Measurements from ENCODE around the gene UNC13A.
A peak's percentile ranks its signal among the peaks of the same experiment; 100 is the strongest.

Gene UNC13A

GRCh38 chr19:17706750-17707181, 18.6 kb upstream of the UNC13A start:
- DNase-seq (ENCODE audit: low read depth) = no peak

DNA sequence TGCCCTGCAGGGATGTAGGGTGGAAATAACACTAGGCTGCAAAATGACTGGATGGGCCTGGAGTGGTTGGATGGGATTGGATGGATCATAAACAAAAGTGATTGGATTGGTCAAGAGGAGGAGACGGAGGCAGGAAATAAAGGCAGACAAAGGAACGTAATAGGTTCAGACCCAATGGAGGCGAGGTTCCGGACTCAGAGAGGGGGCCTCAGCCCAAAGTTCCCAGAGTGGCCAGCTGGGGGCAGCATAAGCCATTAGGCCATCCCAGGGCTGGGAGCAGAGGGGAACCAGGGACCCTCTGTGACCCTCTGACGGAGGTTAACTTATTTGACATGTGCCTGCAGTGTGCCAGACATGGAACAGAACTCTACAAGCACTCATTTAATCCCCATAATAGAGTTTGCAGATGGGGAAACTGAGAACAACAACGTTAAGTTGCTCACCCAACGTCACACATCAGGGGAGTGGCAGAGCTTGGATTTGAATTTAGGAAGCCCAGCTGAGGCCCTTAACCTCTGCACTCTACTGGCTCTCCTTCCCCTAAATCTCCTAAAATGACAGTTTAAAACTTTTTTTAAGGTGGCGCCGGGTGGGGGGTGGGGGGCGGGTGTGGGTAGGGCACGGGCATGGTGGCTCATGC, 15.8 kb upstream of the UNC13A start:
- DNase-seq (ENCODE audit: low read depth) = peak; percentile 68

DNA sequence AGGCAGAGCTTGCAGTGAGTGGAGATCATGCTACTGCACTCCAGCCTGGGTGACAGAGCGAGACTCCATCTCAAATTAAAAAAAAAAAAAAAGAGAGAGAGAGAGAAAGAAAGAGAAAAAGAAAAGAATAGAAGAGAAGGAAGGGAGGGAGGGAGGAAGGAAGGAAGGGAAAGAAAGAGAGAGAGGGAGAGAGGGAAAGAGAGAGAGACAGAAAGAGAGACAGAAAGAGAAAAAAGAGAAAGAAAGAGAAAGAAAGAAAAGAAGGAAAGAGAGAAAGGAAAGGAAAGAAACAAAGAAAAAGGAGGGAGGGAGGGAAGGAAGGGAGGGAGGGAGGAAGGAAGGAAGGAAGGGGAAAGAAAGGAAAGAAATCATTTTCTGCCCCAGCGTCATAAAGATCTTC, 7.0 kb upstream of the UNC13A start:
- DNase-seq (ENCODE audit: low read depth) = no peak

- DNase-seq (ENCODE audit: low read depth) = no peak
Measured at GRCh38 chr19:17692566-17692965, 4.4 kb upstream of the UNC13A start.

DNA sequence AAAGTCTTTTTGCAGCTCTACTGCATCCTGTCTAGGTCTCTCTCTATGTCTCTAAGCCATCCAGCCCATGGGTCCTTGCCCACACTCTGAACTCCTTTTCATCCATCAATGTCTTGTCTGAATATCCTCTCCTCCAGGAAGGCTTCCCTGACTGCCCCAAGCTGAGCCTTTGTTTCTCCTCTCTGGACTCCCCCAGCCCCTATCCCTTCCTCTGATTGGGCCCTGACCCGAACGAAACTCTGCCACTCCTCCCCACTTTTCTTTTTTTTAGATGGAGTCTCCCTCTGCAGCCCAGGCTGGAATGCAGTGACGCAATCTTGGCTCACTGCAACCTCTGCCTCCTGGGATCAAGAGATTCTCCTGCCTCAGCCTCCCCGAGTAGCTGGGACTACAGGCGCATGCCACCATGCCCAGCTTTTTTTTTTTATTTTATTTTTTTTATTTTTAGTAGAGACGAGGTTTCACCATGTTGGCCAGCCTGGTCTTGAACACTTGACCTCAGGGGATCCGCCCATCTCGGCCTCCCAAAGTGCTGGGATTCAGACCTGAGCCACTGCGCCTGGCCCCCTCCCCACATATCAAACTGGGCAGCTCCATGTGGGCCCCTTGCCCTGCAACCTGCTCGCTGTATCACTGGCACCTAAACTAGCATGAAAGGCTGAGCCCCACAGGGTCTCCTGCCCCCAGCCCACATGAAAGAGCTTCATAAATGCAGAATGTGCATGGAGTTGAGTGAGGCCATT, 870 bp upstream of the UNC13A start:
- DNase-seq (ENCODE audit: low read depth) = no peak

DNA sequence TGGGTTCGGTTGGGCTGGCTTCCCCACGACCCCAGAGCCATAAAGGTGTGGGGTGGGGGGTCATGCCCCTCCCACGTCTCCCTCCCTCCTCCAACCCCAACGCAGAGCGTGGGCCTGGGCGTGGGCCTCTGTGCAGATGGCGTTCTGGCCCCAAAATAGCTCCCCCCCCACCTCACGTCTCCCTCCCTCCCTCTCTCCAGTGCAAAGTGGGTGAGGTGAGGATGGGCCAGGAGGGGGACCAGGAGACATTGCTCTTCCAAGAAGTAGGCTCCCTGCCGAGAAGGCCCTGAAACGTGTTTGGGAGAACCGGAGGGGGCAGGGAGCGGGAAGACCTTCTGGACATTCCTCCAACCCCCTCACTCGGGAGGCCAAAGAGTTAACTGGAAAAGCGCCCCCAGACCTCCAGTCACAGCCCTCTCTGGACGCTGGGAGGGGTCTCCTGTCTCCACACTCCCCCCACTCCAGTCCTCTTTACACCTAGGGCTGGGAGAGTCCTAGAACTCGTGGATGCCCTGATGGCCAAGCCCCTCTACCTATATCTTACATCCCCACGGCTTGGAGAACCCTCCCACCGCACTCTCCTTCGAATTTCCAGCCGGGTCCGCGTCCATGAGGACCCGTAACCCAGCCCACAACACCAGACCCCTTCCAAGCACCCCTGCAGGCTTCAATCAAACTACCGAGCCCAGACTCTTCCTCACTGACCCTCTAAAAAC, 855 bp downstream of the UNC13A start:
- DNase-seq (ENCODE audit: low read depth) = no peak

DNA sequence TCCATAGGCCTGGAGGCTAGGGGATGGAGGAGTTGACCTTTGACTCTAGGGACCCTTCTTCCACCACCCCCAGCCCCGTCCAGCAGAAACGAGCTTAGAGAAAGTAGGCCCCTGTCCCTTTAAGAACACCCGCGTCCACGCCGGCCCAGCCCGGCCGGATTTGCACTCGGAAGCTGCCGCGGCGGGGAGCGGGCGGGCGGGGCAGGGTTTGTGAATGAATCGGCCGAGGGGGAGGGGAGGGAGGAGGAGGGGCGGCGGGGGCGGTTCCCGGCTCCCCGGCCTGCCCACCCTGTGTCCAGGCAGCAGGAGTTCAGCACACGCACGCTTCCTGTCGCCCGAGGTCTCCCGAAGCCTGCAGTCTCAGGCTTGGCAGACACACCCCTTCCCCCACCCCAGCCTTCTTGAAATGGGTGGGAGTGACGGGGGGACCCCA, 1.5 kb downstream of the UNC13A start:
- DNase-seq (ENCODE audit: low read depth) = no peak

GRCh38 chr19:17686023-17686521, 2.1 kb downstream of the UNC13A start:
- DNase-seq (ENCODE audit: low read depth) = no peak

GRCh38 chr19:17685451-17686022, 2.6 kb downstream of the UNC13A start:
- DNase-seq (ENCODE audit: low read depth) = no peak

DNA sequence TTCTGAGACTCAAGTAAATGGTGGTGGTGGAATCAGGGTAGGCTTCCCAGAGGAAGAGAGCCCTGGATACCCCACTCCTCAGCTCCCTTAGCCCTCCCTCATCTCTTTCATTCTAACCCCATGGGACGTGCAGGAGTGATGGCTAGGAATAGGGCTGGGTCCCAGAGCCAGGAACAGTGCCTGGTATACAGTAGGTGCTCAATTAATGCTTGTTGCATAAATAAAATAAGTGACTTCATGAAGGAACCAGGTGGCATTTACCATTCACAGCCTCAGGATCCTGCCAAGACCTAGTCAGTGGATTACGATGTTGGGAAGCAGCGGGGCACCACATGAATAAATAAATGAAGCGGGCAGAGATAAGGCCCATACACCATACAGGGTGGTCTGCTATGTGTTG, 3.9 kb downstream of the UNC13A start:
- DNase-seq (ENCODE audit: low read depth) = no peak

DNA sequence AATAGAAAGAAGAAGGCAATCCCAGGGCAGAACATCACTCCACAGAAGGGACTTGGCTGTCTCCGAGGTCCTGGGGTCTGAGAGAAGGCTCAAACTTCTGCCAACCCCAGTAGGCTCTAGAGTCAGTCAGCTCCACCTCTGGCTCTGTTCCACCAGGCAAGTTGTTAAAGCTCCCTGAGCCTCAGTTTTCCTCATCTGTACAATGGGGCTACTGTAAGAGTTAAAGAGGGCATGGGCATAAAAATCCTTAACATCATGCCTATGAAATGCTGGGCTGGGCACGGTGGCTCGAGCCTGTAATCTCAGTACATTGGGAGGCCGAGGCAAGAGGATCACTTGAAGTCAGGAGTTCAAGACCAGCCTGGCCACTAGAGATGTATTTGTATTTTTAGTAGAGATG, 5.1 kb downstream of the UNC13A start:
- no peak for DNase-seq (ENCODE audit: low read depth)

DNA sequence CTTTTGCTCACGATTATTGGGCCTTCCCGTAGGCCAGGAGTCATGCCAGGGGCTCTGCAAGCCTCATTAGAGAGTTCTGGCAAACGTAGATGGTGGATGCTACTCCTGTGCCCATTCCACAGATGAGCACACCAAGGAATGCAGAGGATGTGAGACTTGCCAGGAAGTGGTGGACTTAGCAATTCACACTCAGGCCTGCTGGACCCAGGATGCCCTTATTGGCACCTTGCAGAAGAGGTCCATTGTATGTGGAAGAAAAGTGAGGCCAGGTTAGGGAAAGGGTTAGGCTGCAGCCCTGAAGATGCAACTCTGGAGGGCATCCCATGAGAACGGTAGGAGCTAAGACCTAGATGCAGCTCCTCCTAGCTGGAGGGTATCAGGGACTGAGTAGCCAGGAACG, 5.9 kb downstream of the UNC13A start:
- DNase-seq (ENCODE audit: low read depth) = no peak

GRCh38 chr19:17681505-17682125, 6.5 kb downstream of the UNC13A start:
- DNase-seq (ENCODE audit: low read depth) = peak; percentile 18

- DNase-seq (ENCODE audit: low read depth) = peak; percentile 31
Measured at GRCh38 chr19:17680230-17680722, 7.9 kb downstream of the UNC13A start.

DNA sequence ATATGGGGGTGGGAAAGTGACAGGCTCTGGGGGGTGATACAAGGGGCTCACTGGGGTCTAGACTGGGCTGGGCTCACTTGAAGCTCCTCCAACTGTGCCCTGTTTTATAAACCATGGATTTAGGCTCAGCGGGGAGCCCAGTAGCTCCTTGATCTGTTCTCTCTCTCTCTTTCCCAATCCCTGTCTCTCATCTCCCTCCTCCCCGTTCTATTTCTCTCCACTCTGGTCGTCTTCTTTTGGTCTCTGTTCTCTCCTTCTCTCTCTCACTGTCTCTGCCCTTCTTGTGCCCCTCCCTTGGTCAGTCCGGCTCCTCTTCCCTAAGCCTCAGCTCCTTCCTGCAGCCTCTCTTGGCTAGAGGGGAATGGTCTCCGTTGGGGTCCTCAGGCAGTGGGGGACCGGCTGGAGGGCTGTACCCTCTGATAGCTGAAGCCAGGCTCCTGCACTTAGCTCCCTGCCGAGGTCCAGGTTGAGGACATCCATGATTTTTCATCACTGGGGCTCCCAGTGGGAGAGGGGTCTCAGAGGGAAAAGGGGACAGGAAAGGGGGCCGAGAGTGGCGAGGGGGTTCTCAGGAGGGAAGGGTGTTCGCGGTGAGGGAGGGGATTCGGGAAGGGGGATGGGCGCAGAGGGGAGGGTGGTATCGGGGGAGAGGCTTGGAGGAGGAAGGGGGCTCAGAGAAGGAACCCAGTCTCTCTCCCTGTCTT, 8.5 kb downstream of the UNC13A start:
- no peak for DNase-seq (ENCODE audit: low read depth)

GRCh38 chr19:17678836-17679235, 9.3 kb downstream of the UNC13A start:
- no peak for DNase-seq (ENCODE audit: low read depth)

DNA sequence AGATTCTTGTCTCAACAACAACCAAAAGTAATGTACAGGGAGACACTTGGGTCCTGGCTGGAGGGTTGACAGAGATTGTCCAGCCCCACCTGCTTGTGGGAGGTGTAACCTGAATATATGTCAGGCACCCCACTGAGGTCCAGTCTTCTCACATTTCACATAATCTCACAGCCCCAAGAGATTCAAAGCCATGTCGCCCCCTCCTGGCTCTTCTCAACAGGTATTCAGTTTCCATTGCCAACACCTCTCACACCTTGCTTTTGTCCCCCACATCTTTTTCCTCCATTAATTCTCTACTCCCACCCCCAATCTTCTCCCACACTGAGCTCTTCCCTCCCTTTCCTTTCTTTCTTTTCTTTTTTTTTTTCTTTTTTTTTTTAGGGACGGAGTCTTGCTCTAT, 11.2 kb downstream of the UNC13A start:
- no peak for DNase-seq (ENCODE audit: low read depth)

DNA sequence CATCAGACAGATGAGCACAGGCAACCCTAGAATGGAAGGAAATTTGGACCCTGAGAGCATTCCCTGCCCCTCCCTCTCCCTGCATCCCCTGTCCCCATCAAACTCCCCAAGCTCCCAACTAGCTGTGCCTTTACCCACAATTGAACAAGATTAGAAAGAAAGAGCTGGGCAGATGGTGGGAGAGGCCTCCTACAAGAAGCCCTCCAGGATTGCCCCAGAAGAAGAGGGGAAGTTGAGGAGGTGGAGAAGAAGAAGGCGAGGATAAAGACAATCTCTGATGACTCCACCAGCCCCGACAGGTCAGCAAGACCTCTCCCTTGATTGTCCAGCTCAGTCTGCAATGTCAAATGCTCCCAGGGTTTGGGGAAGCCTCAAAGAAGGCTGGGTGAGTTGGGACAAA, 11.9 kb downstream of the UNC13A start:
- DNase-seq (ENCODE audit: low read depth) = no peak

GRCh38 chr19:17673937-17674799, 14.0 kb downstream of the UNC13A start:
- no peak for DNase-seq (ENCODE audit: low read depth)

GRCh38 chr19:17671906-17672305, 16.2 kb downstream of the UNC13A start:
- DNase-seq (ENCODE audit: low read depth) = no peak
